ENCODE results near the gene MECP2.
"Not testable (repeated sequence)": the region's sequence is repeated elsewhere in the genome, so short reads cannot be mapped to it uniquely, and the experiment has no call there.

MECP2 gene

GRCh38 chrX:154097589-154098541, at the start of gene MECP2:
Gene MECP2, minus strand, starts transcription at chrX:154097717.
- CTCF ChIA-PET, result no interaction called here
- POLR2A ChIA-PET, result no interaction called here
- peak; percentile 93 for DNase-seq (ENCODE audit: extremely low spot score)

DNA sequence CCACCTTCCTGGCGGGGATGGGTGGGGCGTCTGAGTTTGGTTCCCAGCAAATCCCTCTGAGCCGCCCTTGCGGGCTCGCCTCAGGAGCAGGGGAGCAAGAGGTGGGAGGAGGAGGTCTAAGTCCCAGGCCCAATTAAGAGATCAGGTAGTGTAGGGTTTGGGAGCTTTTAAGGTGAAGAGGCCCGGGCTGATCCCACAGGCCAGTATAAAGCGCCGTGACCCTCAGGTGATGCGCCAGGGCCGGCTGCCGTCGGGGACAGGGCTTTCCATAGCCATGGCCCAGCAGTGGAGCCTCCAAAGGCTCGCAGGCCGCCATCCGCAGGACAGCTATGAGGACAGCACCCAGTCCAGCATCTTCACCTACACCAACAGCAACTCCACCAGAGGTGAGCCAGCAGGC, 46.5 kb upstream of the MECP2 start, which contains the start of gene OPN1LW:
Gene OPN1LW, plus strand, starts transcription at position 234 of the 400 bp plus-strand sequence. Its CDS starts 41 bp downstream, at position 275.
- CTCF ChIA-PET, result interaction anchor here (1.2 kb wide), 1 partner anchor 164 kb away, joined by 3 read pairs; no protein-coding TSS in a partner anchor
- DNase-seq (ENCODE audit: extremely low spot score); POLR2A ChIA-PET: not testable (repeated sequence)

More at GRCh38 chrX:154097589-154098541, at the start of gene MECP2:
- TF ChIP-seq, protein P1, sequence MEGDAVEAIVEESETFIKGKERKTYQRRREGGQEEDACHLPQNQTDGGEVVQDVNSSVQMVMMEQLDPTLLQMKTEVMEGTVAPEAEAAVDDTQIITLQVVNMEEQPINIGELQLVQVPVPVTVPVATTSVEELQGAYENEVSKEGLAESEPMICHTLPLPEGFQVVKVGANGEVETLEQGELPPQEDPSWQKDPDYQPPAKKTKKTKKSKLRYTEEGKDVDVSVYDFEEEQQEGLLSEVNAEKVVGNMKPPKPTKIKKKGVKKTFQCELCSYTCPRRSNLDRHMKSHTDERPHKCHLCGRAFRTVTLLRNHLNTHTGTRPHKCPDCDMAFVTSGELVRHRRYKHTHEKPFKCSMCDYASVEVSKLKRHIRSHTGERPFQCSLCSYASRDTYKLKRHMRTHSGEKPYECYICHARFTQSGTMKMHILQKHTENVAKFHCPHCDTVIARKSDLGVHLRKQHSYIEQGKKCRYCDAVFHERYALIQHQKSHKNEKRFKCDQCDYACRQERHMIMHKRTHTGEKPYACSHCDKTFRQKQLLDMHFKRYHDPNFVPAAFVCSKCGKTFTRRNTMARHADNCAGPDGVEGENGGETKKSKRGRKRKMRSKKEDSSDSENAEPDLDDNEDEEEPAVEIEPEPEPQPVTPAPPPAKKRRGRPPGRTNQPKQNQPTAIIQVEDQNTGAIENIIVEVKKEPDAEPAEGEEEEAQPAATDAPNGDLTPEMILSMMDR (IDR thresholded peaks at IDR 0.05; ENCODE audit: control extremely low read depth, extremely low read depth, low read depth, missing control alignments), result no peak

DNA sequence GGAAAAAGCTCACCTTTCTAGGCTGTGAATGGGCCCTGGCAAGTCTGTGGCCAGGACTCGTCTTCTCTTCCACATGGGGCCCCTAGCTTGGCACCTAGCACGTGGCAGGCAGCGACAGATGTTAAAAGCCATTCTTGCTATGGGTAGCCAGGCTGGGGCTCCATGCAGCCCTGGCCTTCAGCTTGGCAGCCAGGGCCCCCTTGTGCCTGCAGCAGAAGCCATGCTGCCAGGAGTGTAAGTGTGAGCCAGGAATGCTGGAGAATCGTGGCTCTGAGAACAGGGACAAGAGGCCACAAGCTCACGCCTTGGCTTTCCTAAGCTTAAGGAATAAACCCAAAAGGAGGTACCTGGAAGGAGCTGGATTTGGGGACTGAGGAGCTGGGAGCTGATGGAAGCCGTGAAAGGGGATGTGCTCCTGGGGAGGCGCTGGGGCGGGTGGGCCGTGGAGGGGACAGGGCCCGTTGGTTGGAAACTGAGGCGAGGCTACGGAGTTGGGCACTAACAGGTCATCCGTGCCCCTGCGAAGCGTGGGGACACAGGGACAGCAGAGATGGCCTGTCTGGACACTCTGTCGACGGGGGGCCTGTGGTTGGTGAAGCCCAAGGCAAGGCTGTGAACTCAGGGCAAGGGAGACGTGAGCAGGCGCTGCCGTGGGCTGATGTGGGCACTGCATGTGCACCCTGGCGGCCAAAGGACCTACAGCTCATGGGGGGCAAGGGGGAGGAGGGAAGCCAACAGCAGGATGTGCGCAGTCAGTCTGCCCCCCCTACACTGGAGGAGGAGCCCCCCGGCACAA, 45.6 kb upstream of the MECP2 start:
- no peak for DNase-seq (ENCODE audit: extremely low spot score)
- TF ChIP-seq, protein P1 (IDR thresholded peaks at IDR 0.05; ENCODE audit: control extremely low read depth, extremely low read depth, low read depth, missing control alignments), result no peak
- CTCF ChIA-PET, result interaction anchor here (1.2 kb wide), 1 partner anchor 165 kb away, joined by 3 read pairs; no protein-coding TSS in a partner anchor
- POLR2A ChIA-PET, result no interaction called here

DNA sequence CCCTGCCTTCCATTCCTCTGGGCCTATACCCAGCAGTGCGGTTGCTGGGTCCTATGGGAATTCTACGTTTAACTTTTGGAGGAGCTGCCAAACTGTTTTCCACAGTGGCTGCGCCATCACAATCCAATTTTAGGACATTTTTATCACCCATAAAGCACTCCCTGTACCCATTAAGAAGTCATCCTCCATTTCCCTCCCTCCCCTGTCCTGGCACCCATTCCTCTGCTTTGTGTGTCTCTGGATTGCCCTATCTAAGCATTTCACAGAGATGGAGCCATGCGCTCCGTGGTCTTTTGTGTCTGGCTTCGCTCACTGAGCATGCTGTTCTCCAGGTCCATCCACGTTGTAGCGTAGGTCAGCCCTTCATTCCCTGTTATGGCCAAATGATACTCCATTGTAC, 44.9 kb upstream of the MECP2 start:
- ChIA-PET POLR2A (no interaction called here), CTCF (no interaction called here)
- TF ChIP-seq, protein P1 (IDR thresholded peaks at IDR 0.05; ENCODE audit: control extremely low read depth, extremely low read depth, low read depth, missing control alignments), result no peak
- no peak for DNase-seq (ENCODE audit: extremely low spot score)

DNA sequence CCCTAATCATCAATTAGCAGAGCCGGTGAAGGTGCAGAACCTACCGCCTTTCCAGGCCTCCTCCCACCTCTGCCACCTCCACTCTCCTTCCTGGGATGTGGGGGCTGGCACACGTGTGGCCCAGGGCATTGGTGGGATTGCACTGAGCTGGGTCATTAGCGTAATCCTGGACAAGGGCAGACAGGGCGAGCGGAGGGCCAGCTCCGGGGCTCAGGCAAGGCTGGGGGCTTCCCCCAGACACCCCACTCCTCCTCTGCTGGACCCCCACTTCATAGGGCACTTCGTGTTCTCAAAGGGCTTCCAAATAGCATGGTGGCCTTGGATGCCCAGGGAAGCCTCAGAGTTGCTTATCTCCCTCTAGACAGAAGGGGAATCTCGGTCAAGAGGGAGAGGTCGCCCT, 43.2 kb upstream of the MECP2 start:
- ChIA-PET CTCF (no interaction called here), POLR2A (no interaction called here)
- DNase-seq (ENCODE audit: extremely low spot score), result no peak
- TF ChIP-seq, protein P1 (IDR thresholded peaks at IDR 0.05; ENCODE audit: control extremely low read depth, extremely low read depth, low read depth, missing control alignments), result no peak

DNA sequence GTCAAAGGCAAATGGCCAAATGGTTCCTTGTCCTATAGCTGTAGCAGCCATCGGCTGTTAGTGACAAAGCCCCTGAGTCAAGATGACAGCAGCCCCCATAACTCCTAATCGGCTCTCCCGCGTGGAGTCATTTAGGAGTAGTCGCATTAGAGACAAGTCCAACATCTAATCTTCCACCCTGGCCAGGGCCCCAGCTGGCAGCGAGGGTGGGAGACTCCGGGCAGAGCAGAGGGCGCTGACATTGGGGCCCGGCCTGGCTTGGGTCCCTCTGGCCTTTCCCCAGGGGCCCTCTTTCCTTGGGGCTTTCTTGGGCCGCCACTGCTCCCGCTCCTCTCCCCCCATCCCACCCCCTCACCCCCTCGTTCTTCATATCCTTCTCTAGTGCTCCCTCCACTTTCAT, 42.7 kb upstream of the MECP2 start:
- ChIA-PET POLR2A (no interaction called here), CTCF (no interaction called here)
- DNase-seq (ENCODE audit: extremely low spot score), result no peak
- TF ChIP-seq, protein P1 (IDR thresholded peaks at IDR 0.05; ENCODE audit: control extremely low read depth, extremely low read depth, low read depth, missing control alignments), result no peak
